LoVo (cell line): ENCODE measurements around the gene FHOD1.
A peak's percentile ranks its signal among the peaks of the same experiment; 100 is the strongest.

Experiments
- DNase-seq: peaks from one replicate; pipeline ENCODE4 v3.0.0-alpha.2; 2016; ENCODE audit warnings: low spot score

The FHOD1 gene

GRCh38 chr16:67249178-67250044 lies 2.1 kb upstream of the FHOD1 start:
- DNase-seq = no peak

DNA sequence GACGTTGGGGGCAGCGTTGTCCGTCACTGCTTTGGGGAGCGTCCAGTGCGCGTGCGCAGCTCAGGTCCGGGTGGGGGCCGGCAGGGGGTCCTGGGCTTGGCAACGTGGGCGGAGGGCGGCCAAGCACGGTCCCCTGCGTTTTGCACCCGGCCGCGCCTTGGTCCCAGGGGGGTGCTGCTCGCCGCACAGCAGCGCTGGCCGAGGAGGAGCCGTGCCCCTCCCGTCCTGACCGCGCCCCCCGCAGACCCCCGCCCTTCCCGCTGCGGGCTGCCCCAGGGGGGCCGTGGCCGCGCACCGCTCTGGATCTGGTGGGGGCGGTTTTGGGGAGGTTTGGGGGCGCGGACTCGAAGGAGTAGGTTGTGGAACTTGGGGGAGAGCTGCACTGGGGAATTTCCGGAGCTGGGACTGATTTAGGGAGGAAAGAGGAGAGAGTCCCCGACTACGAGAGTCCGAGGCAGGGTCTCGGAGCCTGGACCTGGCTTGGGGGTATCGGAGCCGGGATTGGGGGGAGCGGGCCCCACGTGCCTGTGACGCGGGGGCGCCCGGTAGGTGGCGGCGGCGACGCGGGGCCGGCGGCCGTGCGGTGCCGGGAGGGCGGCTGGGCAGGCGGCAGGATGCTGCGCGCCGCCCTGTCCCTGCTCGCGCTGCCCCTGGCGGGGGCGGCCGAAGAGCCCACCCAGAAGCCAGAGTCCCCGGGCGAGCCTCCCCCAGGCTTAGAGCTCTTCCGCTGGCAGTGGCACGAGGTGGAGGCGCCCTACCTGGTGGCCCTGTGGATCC lies 1.3 kb upstream of the FHOD1 start, which contains the start of gene SLC9A5:
Gene SLC9A5 (plus strand): TSS at position 579 of the 777 bp plus-strand sequence. CDS start 36 bp downstream, at position 615.
- DNase-seq = peak; percentile 34

DNA sequence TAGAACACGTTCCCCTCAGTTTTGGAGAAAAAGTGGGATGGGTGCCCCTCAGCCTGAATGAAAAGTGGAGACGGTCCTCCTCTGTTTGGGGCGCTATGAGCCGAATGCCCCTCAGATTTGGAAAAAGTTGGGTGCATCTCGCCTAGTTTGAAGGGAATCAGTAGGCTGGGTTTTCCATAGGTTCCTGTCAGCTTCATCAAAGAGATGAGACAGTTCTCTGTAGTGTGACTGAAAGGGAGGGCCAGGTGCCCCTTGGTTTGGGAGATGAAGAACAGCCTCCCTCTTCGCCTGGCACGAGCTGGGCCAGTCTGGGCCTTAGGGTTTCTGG lies 756 bp upstream of the FHOD1 start:
- no peak for DNase-seq

- DNase-seq = peak; percentile 86
Measured at GRCh38 chr16:67246756-67247191, 507 bp downstream of the FHOD1 start.

- DNase-seq = no peak
Measured at GRCh38 chr16:67246081-67246755, 1.1 kb downstream of the FHOD1 start.

DNA sequence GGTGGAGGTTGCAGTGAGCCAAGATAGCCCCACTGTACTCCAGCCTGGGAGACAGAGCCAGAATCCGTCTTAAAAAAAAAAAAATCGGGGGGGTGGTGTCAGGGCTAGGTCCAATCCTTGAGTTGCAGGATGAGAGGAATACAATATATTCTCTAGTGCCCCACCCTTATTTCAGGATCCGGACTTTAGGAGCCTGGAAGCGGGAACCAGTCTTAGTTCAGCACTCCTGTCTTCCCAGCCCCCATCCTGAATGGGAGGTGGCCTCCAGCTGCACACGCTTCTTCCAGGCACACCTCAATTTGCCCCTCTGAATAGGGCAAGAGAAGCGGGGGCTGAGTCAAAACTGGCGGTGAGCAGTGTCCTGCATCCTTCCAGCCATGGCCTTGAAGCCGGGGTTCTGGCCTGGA lies 1.6 kb downstream of the FHOD1 start:
- no peak for DNase-seq

DNA sequence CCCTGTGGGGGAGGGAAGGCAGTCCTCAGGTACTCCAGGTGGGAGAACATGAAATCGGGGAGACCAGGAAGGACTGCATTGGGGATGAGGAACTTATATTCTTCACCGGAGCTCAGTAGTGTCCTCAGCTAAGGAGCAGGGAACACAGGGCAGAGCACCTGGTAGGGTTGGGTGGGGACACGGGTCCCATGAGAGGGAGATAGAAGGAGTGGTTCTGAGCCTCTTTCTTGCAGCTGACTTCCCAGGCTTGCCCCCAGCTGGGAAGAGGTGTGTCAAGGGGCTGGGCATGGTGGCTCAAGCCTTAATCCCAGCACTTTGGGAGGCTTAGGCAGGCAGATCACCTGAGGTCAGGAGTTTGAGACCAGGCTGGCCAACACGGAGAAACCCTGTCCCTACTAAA lies 2.1 kb downstream of the FHOD1 start:
- DNase-seq = no peak

DNA sequence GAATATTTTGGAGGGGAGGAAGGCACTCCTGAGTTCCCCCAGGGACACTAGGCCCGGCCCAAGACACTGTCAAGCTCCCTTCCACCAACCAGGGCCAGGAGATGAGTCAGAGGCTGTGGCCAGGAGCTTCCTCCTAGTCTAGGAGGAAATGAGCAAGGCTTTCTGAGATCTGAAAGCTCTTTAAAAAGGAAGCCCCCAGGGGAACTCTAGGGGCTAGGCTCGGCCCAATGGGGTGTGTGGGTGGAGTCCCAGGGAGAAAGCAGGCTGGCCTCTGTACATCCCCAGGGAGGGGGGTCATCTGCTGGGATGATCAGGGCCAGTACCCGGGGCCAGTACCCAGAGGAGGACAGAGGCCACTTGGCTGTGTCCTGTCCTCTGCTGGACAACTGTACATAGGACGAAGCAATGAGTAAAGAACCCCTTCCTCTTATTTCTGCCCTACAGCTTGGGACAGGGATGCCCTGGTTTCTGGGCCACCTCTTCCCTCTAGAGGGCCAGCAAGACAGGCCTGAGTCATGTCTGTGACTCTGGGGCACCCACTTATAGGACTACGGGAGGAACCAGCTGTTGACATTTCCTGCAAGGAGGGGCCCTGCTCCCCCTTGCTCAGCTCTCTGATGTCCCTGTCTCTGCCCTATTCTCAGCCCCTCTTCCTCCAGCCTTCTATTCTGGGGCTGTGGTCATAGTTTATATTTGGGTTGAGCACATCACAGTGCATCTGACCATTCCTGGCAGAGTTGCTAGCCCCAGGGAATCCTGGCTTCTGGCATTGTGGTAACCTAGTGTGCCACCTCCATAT lies 2.7 kb downstream of the FHOD1 start:
- no peak for DNase-seq

DNA sequence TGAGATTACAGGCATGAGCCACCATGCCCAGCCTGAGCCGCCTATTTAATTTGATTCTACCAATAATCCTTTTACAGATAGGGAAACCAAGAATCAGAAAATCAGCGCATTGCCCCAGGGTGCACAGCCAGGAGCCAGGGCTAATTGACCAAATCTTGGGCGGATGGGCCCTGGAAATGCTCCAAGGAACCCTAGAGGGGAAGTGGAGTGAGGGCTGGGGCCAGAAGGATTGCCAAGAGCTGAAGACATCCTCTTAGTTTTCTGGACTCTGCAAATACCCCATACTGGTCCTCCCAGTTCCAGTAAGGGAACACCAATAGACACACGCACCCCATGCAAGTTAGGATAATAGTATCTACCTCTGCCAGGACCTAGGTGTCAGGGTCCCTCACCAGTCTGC lies 3.8 kb downstream of the FHOD1 start:
- no peak for DNase-seq

GRCh38 chr16:67242138-67242730 lies 5.0 kb downstream of the FHOD1 start:
- DNase-seq = no peak

DNA sequence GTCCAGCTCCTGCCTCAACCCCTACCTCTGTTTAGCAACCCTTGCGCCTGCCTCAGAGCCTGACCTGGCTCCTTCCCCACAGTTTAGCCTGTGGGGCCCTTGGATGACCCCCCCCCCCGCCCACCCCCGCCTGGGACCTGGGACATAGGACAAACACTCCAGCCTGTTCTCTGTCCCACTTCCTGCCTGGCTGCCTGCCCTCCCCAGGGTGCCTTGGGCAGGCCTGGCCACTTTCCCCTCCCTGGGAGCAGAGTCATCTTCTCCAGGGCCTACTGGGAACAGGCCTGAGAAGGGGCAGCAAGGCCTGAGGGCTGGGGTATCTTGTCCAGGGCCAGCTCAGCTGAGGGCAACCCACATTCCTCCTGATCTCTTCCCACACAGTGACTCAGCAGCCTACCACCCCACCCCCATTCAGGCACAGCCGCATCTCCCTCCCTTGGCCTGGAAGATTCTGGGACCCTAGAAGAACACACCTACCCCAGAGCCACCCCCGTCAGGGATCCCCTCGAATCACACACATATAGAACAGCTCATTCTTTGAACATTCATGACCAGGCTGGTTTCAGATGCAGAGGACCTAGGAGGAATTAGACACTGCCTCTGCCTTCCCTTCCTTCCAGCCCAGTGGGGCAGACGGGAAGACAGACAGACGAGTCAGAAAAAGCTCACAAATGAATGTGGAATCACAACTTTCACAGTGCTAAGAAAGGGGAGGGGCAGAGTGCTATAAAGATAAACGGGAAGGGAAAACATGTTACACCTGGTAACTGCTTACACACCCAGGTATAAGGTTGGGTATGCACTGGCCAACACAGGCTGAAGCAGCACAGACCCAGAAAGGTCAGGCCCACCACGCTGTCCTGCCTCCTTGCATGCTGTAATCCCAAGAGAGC lies 6.0 kb downstream of the FHOD1 start:
- DNase-seq = no peak

- no peak for DNase-seq
Measured at GRCh38 chr16:67240506-67240905, 6.8 kb downstream of the FHOD1 start.

DNA sequence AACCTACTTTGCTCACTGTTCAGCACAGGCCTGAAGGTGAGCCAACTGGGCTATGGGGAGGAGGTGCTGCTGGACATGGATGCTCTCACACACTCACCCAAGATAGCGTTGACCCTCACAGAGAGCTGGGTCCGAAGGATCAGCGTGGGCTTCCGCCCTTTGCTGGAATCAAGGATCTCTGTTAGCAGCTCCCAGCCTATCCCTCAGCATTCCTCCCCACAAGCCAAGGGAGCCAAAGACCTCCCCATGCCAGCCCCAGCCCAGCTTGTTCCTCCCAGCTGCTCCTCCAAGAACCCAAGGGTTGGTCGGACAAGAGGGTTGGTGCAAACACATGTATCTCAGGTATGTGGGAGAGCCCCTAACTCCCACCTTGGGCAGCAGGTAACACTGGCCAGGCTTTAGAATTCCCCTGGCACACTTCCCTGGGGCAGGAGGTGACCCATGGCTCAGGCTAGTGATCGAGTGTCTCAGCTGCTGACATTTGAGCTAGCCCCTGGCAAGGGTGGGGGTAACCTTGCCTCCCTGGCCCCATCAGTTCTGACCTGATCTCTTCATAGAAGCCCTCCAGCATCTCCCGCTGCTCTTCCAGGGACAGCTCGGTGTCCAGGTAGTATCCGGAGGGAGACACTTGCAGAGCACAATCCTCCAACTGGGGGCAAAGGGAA lies 8.3 kb downstream of the FHOD1 start:
- DNase-seq = no peak

GRCh38 chr16:67238278-67238575 lies 9.1 kb downstream of the FHOD1 start:
- DNase-seq = no peak

DNA sequence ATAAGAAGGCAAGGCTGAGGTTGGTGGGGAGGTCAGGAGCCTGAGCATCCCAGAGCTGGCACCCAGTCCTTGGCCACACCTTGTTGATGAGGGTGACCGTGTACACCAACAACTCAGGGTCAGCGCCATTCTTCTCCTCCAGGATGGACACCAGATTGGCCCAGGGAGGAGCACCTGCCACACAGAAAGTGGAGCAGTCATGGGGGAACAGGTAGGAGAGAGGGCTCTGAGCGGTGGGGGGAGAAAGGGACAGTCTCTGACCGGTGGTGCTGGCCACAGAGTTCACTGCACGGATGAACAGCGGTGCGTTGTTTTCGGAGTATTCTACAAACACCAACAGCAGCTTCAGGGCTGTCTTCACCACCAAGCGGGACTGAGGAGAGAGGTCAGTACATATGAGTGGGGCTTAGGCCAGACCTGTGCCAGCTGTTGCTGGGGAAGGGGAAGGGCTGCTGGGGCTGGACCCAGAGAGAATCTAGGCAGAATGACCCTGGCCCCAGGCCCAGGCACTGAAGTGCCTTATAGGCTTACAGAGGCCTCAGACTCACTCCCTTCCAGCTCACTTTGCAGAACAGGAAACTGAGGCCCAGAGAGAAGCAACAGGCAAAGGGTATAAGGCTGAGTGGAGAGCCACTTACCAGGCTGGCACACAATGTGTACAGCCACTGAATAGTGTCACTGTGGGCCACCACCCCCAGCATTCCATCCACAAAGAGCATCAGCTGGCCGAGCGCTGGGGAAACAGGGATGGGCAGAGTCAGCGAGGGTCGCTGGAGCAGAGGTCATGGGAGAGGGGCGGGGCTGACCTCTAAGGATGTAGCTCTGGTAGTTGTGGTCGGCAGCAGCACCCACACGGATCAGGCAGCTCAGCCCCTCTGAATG lies 9.6 kb downstream of the FHOD1 start:
- DNase-seq = no peak

DNA sequence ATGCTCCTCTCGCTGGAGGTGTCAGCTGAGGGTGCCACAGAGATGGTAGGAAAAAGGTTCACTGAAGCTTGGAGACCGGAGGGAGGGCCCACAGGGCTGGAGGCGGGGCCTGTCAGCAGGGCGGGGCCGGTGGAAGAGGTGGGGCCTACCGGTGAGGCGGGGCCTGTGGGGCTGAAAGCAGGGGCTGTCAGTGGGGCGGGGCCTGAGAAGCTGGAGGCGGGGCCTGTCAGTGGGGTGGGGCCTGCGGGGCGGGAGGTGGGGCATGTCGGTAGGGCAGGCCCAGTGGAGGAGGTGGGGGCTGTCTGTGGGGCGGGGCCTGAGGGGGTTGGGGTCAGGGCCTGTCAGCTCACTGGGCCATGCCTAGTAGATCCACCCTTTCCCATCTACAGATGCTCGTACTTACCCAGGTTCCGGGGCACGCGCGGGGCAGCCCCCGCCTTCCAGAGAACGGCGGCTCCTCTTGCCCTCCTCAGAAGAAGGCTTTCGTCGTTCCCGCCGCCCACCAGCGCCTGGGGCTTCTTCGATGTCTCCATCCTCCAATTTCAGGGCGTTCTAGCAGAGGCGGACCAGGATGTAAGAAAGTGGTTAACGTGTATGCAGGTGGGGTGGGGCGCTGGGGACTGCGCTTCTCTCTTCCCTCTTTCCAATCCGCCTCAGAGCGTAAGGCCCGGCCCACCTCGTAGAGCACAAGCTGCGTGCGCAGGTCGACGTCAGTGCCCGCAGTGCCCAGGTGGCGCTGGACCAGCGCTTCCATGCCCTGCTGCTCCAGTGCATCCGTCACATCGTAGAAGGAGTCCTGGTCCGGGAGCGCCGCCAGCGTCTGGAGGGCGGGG lies 10.5 kb downstream of the FHOD1 start:
- DNase-seq = no peak

GRCh38 chr16:67235816-67236562 lies 11.3 kb downstream of the FHOD1 start:
- DNase-seq = no peak
